Measurements from ENCODE around the gene ZC3HAV1. TPM values are rescaled to one million over a fixed set of nuclear protein-coding genes. Genes with fewer than 3 reads are reported as not detected.

ZC3HAV1 gene
- total and polyA plus RNA-seq, 9 of the 15 experiments (the other 6 are each of a cell fraction or from before 2014, with no cell fraction given) = 11.9 to 40.5 (median 23.9) TPM

- TF ChIP-seq SRF (CRISPR knock-in tag; IDR thresholded peaks at IDR 0.05) = peak in 1 of 2 experiments; percentile 55; a peak in 1 of 4 replicates
- TF ChIP-seq IFI16 (CRISPR knock-in tag; IDR thresholded peaks at IDR 0.05) = no peak
- TF ChIP-seq GATAD2B (IDR thresholded peaks at IDR 0.05; ENCODE audit: borderline replicate concordance) = no peak
- no peak for TF ChIP-seq NBN (IDR thresholded peaks at IDR 0.05; ENCODE audit: low read depth)
- TF ChIP-seq ZBTB1 (CRISPR knock-in tag; IDR thresholded peaks at IDR 0.05; ENCODE audit: borderline replicate concordance, low read depth) = 0 out of 2 replicates have a peak, but pooled peaks have one; percentile 78
- TF ChIP-seq TCFL5 (CRISPR knock-in tag; conservative IDR thresholded peaks at IDR 0.05) = no peak
- TF ChIP-seq NCOA6 (IDR thresholded peaks at IDR 0.05) = peak; percentile 88
- no peak for TF ChIP-seq ZNF253 (CRISPR knock-in tag; conservative IDR thresholded peaks at IDR 0.05)
- TF ChIP-seq FOXA1 (IDR thresholded peaks at IDR 0.05; ENCODE audit: borderline replicate concordance) = no peak
- TF ChIP-seq ZNF354B (CRISPR knock-in tag; IDR thresholded peaks at IDR 0.05) = no peak
- 0 out of 2 replicates have a peak, but pooled peaks have one; percentile 21 for TF ChIP-seq PHTF2 (CRISPR knock-in tag; IDR thresholded peaks at IDR 0.05)
- TF ChIP-seq MIER1 (IDR thresholded peaks at IDR 0.05; ENCODE audit: low read depth) = 0 out of 2 replicates have a peak, but pooled peaks have one; percentile 26
- peak; percentile 6; the same call in 1 of the 2 replicates for TF ChIP-seq PHB2 (IDR thresholded peaks at IDR 0.05; ENCODE audit: low read depth)
- no peak; the same call in 1 of the 2 replicates for TF ChIP-seq ZNF143 (CRISPR knock-in tag; IDR thresholded peaks at IDR 0.05)
- TF ChIP-seq TEAD4 (IDR thresholded peaks at IDR 0.05; ENCODE audit: low read length) = no peak; the same call in 1 of the 2 replicates
- peak; percentile 97 for TF ChIP-seq TEAD4 (CRISPR knock-in tag; IDR thresholded peaks at IDR 0.05; ENCODE audit: borderline replicate concordance)
- TF ChIP-seq TAF7 (tag; IDR thresholded peaks at IDR 0.05) = no peak
- peak; percentile 94; the same call in 1 of the 2 replicates for TF ChIP-seq ZC3H4 (CRISPR knock-in tag; IDR thresholded peaks at IDR 0.05; ENCODE audit: borderline replicate concordance)
- TF ChIP-seq MITF (IDR thresholded peaks at IDR 0.05) = no peak
- peak; percentile 7; the same call in 1 of the 2 replicates for TF ChIP-seq KLF1 (tag; IDR thresholded peaks at IDR 0.05)
- no peak for TF ChIP-seq NFYB (IDR thresholded peaks at IDR 0.05; ENCODE audit: extremely low read depth, insufficient read length)
- no peak for TF ChIP-seq ZNF696 (CRISPR knock-in tag; conservative IDR thresholded peaks at IDR 0.05)
- TF ChIP-seq NR4A1 (CRISPR knock-in tag; IDR thresholded peaks at IDR 0.05) = no peak
- TF ChIP-seq NR4A1 (tag; IDR thresholded peaks at IDR 0.05) = no peak
- TF ChIP-seq ZNF224 (CRISPR knock-in tag; IDR thresholded peaks at IDR 0.05) = no peak; the same call in 1 of the 2 replicates
- peak; percentile 1 for TF ChIP-seq TAF1 (IDR thresholded peaks at IDR 0.05; ENCODE audit: control insufficient read depth, extremely low read depth, insufficient read depth, low read length, severe bottlenecking)
- TF ChIP-seq SAP30 (IDR thresholded peaks at IDR 0.05; ENCODE audit: borderline replicate concordance, insufficient read depth, low read depth, low read length, poor library complexity, severe bottlenecking) = peak; percentile 70
- peak; percentile 63; the same call in 1 of the 2 replicates for TF ChIP-seq USF1 (CRISPR knock-in tag; IDR thresholded peaks at IDR 0.05)
Measured at GRCh38 chr7:139108266-139109187, 993 bp downstream of the ZC3HAV1 start (continued).

All from K562 (cell line).